C4-2B (cell line): ENCODE measurements around the gene IRF3.

Experiments
- H3K27ac ChIP-seq: fragments of 450-650 bp; 2 replicates; pipeline ENCODE4 v1.5.1; 2017
- ZFX ChIP-seq: fragments of 450-650 bp; IDR thresholded peaks from 2 replicates; pipeline ENCODE4 v1.6.1; 2017
- TF ChIP-seq, protein P1 (sequence below): fragments of 450-650 bp; conservative IDR thresholded peaks from 2 replicates; pipeline ENCODE4 v1.5.1; 2017; ENCODE audit warnings: mild to moderate bottlenecking

IRF3 gene

GRCh38 chr19:49701271-49701786, 35.7 kb upstream of the IRF3 start:
- H3K27ac ChIP-seq, result no peak overlapping the region
- TF ChIP-seq, protein P1, sequence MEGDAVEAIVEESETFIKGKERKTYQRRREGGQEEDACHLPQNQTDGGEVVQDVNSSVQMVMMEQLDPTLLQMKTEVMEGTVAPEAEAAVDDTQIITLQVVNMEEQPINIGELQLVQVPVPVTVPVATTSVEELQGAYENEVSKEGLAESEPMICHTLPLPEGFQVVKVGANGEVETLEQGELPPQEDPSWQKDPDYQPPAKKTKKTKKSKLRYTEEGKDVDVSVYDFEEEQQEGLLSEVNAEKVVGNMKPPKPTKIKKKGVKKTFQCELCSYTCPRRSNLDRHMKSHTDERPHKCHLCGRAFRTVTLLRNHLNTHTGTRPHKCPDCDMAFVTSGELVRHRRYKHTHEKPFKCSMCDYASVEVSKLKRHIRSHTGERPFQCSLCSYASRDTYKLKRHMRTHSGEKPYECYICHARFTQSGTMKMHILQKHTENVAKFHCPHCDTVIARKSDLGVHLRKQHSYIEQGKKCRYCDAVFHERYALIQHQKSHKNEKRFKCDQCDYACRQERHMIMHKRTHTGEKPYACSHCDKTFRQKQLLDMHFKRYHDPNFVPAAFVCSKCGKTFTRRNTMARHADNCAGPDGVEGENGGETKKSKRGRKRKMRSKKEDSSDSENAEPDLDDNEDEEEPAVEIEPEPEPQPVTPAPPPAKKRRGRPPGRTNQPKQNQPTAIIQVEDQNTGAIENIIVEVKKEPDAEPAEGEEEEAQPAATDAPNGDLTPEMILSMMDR, result no peak
- no peak for TF ChIP-seq ZFX

DNA sequence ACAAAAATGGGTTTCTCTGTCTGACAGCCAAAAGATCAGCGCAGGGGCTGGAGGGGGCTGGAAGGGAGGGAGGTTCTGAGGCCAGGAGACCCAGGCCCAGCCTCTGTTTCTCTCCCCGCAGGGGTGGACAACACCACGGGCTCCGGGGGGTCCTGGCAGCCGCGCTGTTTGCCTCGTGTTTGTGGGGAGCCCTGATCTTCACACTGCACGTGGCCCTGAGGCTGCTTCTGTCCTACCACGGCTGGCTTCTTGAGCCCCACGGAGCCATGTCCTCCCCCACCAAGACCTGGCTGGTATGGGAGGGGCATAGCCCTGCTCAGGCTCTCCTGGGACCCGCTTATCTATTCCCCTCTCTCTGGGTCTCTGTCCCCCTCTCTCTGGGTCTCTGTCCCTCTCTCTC, 34.9 kb upstream of the IRF3 start:
- H3K27ac ChIP-seq, result no peak overlapping the region
- TF ChIP-seq, protein P1, result no peak
- TF ChIP-seq ZFX, result no peak

GRCh38 chr19:49699364-49699763, 33.7 kb upstream of the IRF3 start:
- TF ChIP-seq, protein P1, result no peak
- TF ChIP-seq ZFX, result no peak
- no peak overlapping the region for H3K27ac ChIP-seq

- no peak overlapping the region for H3K27ac ChIP-seq
- no peak for TF ChIP-seq ZFX
- TF ChIP-seq, protein P1, result no peak
Measured at GRCh38 chr19:49696865-49697264, 31.2 kb upstream of the IRF3 start.

- TF ChIP-seq ZFX, result no peak
- TF ChIP-seq, protein P1, result no peak
- no peak overlapping the region for H3K27ac ChIP-seq
Measured at GRCh38 chr19:49696115-49696514, 30.5 kb upstream of the IRF3 start.

- no peak overlapping the region for H3K27ac ChIP-seq
- no peak for TF ChIP-seq ZFX
- TF ChIP-seq, protein P1, result no peak
Measured at GRCh38 chr19:49692147-49692506, 26.5 kb upstream of the IRF3 start.

DNA sequence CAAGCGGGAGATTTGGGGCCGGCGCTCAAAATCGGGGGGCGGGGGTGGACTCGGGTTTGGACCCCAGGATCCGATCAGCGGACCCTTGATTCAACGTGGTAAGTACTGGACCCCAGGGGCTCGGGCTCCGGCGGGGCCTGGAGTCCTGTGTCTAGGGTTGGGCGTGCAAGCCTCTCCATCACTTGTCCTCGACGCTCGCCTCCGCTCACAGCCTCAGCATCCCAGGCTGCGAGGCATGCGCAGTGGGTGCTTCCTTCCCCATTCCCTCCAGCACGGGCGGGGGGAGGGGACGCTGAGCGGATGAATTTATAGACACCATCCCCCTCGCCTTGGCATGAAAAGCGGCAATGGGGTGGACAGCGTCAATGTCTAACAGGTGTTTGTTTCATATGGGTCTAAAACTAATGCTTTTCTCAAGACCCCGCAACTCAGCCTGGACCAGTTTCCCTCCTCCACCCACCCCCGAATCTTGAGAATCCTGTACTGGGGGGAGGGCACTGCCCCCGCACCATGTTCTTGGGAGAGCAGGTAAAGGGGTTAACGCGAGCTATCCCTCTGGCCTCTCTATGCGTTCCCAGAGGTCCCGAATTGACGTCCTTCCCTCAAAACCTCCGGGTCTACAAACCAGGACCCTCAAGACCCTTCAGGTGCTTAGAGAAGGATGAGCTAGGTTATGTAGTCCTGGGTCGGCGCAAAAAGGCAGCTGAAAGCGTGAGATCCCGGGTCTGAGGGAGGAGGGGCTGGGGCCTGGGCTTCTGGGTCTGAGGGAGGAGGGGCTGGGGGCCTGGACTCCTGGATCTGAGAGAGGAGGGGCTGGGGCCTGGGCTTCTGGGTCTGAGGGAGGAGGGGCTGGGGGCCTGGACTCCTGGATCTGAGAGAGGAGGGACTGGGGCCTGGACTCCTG, 25.8 kb upstream of the IRF3 start:
- peak overlapping the region; percentile 69 for H3K27ac ChIP-seq
- TF ChIP-seq ZFX, result no peak
- TF ChIP-seq, protein P1, result no peak
